HEK293 (cell line): ENCODE measurements around the gene IDH3B.

Experiments
- IKZF3 ChIP-seq: fragments of 450-650 bp; IDR thresholded peaks from 2 replicates; pipeline ENCODE4 v1.5.0; 2018; ENCODE audit warnings: missing biosample characterization, mild to moderate bottlenecking, missing genetic modification characterization, moderate library complexity
- KLF7 ChIP-seq: fragments of 450-650 bp; formaldehyde crosslinking; IDR thresholded peaks from 2 replicates; pipeline ENCODE4 v1.5.1; 2016; ENCODE audit warnings: missing biosample characterization, missing genetic modification characterization, borderline replicate concordance
- KLF8 ChIP-seq: fragments of 450-650 bp; formaldehyde crosslinking; IDR thresholded peaks from 2 replicates; pipeline ENCODE4 v1.5.1; 2016; ENCODE audit warnings: missing biosample characterization, missing genetic modification characterization
- SP2 ChIP-seq: fragments of 450-650 bp; formaldehyde crosslinking; IDR thresholded peaks from 2 replicates; pipeline ENCODE4 v1.5.1; 2016; ENCODE audit warnings: missing biosample characterization, missing genetic modification characterization
- SP7 ChIP-seq: fragments of 450-650 bp; formaldehyde crosslinking; IDR thresholded peaks from 2 replicates; pipeline ENCODE4 v1.5.1; 2016; ENCODE audit warnings: missing biosample characterization, missing genetic modification characterization
- ZBTB21 ChIP-seq: fragments of 450-650 bp; formaldehyde crosslinking; IDR thresholded peaks from 2 replicates; pipeline ENCODE4 v1.5.1; 2017; ENCODE audit warnings: missing biosample characterization, missing genetic modification characterization
- ZBTB48 ChIP-seq: fragments of 450-650 bp; formaldehyde crosslinking; IDR thresholded peaks from 2 replicates; pipeline ENCODE4 v1.5.1; 2016; ENCODE audit warnings: missing biosample characterization, missing genetic modification characterization
- ZBTB8A ChIP-seq: fragments of 450-650 bp; formaldehyde crosslinking; IDR thresholded peaks from 2 replicates; pipeline ENCODE4 v1.5.1; 2016; ENCODE audit warnings: missing biosample characterization, missing genetic modification characterization
- ZEB2 ChIP-seq: fragments of 450-650 bp; formaldehyde crosslinking; IDR thresholded peaks from 2 replicates; pipeline ENCODE4 v1.5.1; 2016; ENCODE audit warnings: missing biosample characterization, missing genetic modification characterization
- ZFP3 ChIP-seq: fragments of 450-650 bp; formaldehyde crosslinking; IDR thresholded peaks from 2 replicates; pipeline ENCODE4 v1.5.1; 2016; ENCODE audit warnings: low read depth, missing biosample characterization, missing genetic modification characterization
- ZNF157 ChIP-seq: fragments of 450-650 bp; formaldehyde crosslinking; IDR thresholded peaks from 2 replicates; pipeline ENCODE4 v1.5.1; 2016; ENCODE audit warnings: missing biosample characterization, missing genetic modification characterization
- ZNF24 ChIP-seq: fragments of 450-650 bp; formaldehyde crosslinking; IDR thresholded peaks from 2 replicates; pipeline ENCODE4 v1.5.1; 2016; ENCODE audit warnings: missing biosample characterization, missing genetic modification characterization
- ZNF266 ChIP-seq: fragments of 450-650 bp; formaldehyde crosslinking; IDR thresholded peaks from 2 replicates; pipeline ENCODE4 v1.5.1; 2016; ENCODE audit warnings: missing biosample characterization, missing genetic modification characterization, low read depth
- ZNF335 ChIP-seq: fragments of 450-650 bp; formaldehyde crosslinking; conservative IDR thresholded peaks from 2 replicates; pipeline ENCODE4 v1.5.1; 2016; ENCODE audit warnings: missing biosample characterization, missing genetic modification characterization
- ZNF350 ChIP-seq: fragments of 450-650 bp; formaldehyde crosslinking; IDR thresholded peaks from 2 replicates; pipeline ENCODE4 v1.5.0; 2017; ENCODE audit warnings: missing biosample characterization, mild to moderate bottlenecking, missing genetic modification characterization
- ZNF548 ChIP-seq: fragments of 450-650 bp; formaldehyde crosslinking; IDR thresholded peaks from 2 replicates; pipeline ENCODE4 v1.5.1; 2016; ENCODE audit warnings: missing biosample characterization, missing genetic modification characterization
- ZNF596 ChIP-seq: fragments of 450-650 bp; IDR thresholded peaks from 2 replicates; pipeline ENCODE4 v1.5.0; 2018; ENCODE audit warnings: missing biosample characterization, mild to moderate bottlenecking, missing genetic modification characterization, moderate library complexity
- ZNF629 ChIP-seq: fragments of 450-650 bp; formaldehyde crosslinking; IDR thresholded peaks from 2 replicates; pipeline ENCODE4 v1.5.1; 2017; ENCODE audit warnings: missing biosample characterization, missing genetic modification characterization
- ZNF654 ChIP-seq: fragments of 450-650 bp; formaldehyde crosslinking; IDR thresholded peaks from 2 replicates; pipeline ENCODE4 v1.5.1; 2016; ENCODE audit warnings: low read depth, missing biosample characterization, missing genetic modification characterization
- ZNF76 ChIP-seq: fragments of 450-650 bp; formaldehyde crosslinking; IDR thresholded peaks from 2 replicates; pipeline ENCODE4; 2016; ENCODE audit warnings: low read depth, missing biosample characterization, missing genetic modification characterization, borderline replicate concordance
- ZXDB ChIP-seq: fragments of 450-650 bp; formaldehyde crosslinking; IDR thresholded peaks from 2 replicates; pipeline ENCODE4 v1.5.1; 2016; ENCODE audit warnings: missing biosample characterization, missing genetic modification characterization
- TF ChIP-seq, protein P1 (sequence below): fragments of 450-650 bp; formaldehyde crosslinking; IDR thresholded peaks from 2 replicates; pipeline ENCODE4 v1.5.1; 2017; ENCODE audit warnings: missing biosample characterization, mild to moderate bottlenecking, missing genetic modification characterization, moderate library complexity
- TF ChIP-seq, protein P2 (sequence below): fragments of 450-650 bp; formaldehyde crosslinking; IDR thresholded peaks from 2 replicates; pipeline ENCODE4 v1.5.1; 2016; ENCODE audit warnings: missing biosample characterization, missing genetic modification characterization
- TF ChIP-seq, protein P3 (sequence below): fragments of 450-650 bp; formaldehyde crosslinking; IDR thresholded peaks from 2 replicates; pipeline ENCODE4 v1.5.1; 2016; ENCODE audit warnings: missing biosample characterization, missing genetic modification characterization, borderline replicate concordance
- TF ChIP-seq, protein P4 (sequence below): fragments of 450-650 bp; formaldehyde crosslinking; IDR thresholded peaks from 2 replicates; pipeline ENCODE4 v1.5.1; 2016; ENCODE audit warnings: missing biosample characterization, missing genetic modification characterization
- TF ChIP-seq, protein P5 (sequence below): fragments of 450-650 bp; formaldehyde crosslinking; IDR thresholded peaks from 2 replicates; pipeline ENCODE4 v1.5.1; 2016; ENCODE audit warnings: missing biosample characterization, missing genetic modification characterization
- TF ChIP-seq, protein P6 (sequence below): IDR thresholded peaks from 2 replicates; pipeline ENCODE4 v1.6.1; 2011; ENCODE audit warnings: mild to moderate bottlenecking, low read depth, low read length, borderline replicate concordance
- TF ChIP-seq, protein P7 (sequence below): fragments of 450-650 bp; formaldehyde crosslinking; IDR thresholded peaks from 2 replicates; pipeline ENCODE4 v1.5.1; 2016; ENCODE audit warnings: missing biosample characterization, missing genetic modification characterization

IDH3B gene

DNA sequence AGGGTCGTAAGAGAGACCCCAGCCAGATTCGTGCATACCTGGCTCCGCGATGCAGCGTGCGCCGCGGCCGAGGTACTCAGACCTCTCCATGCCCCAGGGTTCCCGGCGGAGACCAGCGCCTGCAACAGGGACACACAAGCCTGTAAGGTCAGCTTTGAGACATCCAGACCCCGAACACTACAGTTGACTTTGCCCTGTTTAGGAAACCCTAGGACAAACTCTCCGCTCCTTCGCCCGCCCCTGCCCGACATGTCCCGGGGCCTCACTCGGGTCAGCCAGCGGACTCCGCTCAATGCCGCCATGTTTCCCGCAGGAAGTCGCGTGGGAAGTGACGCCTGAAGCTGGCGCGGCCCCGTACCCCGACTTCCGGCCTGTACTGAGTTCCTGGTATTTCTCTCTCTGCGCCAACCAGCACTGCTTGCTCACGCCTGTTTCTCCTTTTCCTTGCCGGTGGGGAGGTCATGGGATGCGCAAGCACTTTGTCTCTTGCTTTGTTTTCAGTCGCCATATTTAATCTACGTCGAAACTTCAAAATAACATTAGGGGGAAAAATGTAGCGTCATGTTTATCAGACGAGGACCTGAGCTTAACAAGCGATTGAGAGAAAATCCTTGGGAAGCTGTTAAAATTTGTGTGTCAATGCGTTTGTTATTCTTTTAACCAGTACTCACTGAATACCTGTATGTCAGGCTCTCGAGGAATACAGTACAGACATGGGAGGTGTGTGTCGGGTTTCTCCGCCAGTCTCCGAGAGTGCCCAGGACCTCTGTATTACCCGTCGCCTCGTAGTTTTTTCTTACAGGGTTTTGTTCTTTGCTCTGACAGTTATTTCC, at the start of gene IDH3B (continued):
- TF ChIP-seq, protein P1, sequence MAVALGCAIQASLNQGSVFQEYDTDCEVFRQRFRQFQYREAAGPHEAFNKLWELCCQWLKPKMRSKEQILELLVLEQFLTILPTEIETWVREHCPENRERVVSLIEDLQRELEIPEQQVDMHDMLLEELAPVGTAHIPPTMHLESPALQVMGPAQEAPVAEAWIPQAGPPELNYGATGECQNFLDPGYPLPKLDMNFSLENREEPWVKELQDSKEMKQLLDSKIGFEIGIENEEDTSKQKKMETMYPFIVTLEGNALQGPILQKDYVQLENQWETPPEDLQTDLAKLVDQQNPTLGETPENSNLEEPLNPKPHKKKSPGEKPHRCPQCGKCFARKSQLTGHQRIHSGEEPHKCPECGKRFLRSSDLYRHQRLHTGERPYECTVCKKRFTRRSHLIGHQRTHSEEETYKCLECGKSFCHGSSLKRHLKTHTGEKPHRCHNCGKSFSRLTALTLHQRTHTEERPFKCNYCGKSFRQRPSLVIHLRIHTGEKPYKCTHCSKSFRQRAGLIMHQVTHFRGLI (tag by site-specific recombination) = no peak
- TF ChIP-seq, protein P2, sequence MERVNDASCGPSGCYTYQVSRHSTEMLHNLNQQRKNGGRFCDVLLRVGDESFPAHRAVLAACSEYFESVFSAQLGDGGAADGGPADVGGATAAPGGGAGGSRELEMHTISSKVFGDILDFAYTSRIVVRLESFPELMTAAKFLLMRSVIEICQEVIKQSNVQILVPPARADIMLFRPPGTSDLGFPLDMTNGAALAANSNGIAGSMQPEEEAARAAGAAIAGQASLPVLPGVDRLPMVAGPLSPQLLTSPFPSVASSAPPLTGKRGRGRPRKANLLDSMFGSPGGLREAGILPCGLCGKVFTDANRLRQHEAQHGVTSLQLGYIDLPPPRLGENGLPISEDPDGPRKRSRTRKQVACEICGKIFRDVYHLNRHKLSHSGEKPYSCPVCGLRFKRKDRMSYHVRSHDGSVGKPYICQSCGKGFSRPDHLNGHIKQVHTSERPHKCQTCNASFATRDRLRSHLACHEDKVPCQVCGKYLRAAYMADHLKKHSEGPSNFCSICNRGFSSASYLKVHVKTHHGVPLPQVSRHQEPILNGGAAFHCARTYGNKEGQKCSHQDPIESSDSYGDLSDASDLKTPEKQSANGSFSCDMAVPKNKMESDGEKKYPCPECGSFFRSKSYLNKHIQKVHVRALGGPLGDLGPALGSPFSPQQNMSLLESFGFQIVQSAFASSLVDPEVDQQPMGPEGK (tag by site-specific recombination) = no peak
- TF ChIP-seq, protein P3, sequence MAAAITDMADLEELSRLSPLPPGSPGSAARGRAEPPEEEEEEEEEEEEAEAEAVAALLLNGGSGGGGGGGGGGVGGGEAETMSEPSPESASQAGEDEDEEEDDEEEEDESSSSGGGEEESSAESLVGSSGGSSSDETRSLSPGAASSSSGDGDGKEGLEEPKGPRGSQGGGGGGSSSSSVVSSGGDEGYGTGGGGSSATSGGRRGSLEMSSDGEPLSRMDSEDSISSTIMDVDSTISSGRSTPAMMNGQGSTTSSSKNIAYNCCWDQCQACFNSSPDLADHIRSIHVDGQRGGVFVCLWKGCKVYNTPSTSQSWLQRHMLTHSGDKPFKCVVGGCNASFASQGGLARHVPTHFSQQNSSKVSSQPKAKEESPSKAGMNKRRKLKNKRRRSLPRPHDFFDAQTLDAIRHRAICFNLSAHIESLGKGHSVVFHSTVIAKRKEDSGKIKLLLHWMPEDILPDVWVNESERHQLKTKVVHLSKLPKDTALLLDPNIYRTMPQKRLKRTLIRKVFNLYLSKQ (tag by site-specific recombination) = no peak
- TF ChIP-seq ZNF596 (tag by site-specific recombination) (0 out of 2 replicates have a peak, but pooled peaks have one; percentile 28), ZNF350 (tag by site-specific recombination) (no peak), ZFP3 (tag by site-specific recombination) (no peak), KLF8 (tag by site-specific recombination) (peak; percentile 68; the same call in 1 of the 2 replicates), ZNF157 (tag by site-specific recombination) (no peak), ZNF76 (peak; percentile 69), ZNF266 (tag by site-specific recombination) (no peak), ZBTB8A (peak; percentile 55; the same call in 1 of the 2 replicates), ZNF629 (tag by site-specific recombination) (peak; percentile 86), ZBTB21 (tag by site-specific recombination) (peak; percentile 7; the same call in 1 of the 2 replicates), ZNF654 (tag by site-specific recombination) (no peak), ZXDB (tag by site-specific recombination) (peak; percentile 95), ZNF548 (tag by site-specific recombination) (no peak), SP7 (tag by site-specific recombination) (peak; percentile 78), ZEB2 (no peak), KLF7 (tag by site-specific recombination) (no peak), ZNF335 (peak; percentile 77), SP2 (peak; percentile 89), IKZF3 (no peak), ZNF24 (tag by site-specific recombination) (0 out of 2 replicates have a peak, but pooled peaks have one; percentile 29), ZBTB48 (tag by site-specific recombination) (no peak)
- TF ChIP-seq, protein P4, sequence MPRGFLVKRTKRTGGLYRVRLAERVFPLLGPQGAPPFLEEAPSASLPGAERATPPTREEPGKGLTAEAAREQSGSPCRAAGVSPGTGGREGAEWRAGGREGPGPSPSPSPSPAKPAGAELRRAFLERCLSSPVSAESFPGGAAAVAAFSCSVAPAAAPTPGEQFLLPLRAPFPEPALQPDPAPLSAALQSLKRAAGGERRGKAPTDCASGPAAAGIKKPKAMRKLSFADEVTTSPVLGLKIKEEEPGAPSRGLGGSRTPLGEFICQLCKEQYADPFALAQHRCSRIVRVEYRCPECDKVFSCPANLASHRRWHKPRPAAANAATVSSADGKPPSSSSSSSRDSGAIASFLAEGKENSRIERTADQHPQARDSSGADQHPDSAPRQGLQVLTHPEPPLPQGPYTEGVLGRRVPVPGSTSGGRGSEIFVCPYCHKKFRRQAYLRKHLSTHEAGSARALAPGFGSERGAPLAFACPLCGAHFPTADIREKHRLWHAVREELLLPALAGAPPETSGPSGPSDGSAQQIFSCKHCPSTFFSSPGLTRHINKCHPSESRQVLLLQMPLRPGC (tag by site-specific recombination) = no peak; the same call in 1 of the 2 replicates
- TF ChIP-seq, protein P5, sequence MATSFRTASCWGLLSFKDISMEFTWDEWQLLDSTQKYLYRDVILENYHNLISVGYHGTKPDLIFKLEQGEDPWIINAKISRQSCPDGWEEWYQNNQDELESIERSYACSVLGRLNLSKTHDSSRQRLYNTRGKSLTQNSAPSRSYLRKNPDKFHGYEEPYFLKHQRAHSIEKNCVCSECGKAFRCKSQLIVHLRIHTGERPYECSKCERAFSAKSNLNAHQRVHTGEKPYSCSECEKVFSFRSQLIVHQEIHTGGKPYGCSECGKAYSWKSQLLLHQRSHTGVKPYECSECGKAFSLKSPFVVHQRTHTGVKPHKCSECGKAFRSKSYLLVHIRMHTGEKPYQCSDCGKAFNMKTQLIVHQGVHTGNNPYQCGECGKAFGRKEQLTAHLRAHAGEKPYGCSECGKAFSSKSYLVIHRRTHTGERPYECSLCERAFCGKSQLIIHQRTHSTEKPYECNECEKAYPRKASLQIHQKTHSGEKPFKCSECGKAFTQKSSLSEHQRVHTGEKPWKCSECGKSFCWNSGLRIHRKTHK (tag by site-specific recombination) = no peak
- TF ChIP-seq, protein P6, sequence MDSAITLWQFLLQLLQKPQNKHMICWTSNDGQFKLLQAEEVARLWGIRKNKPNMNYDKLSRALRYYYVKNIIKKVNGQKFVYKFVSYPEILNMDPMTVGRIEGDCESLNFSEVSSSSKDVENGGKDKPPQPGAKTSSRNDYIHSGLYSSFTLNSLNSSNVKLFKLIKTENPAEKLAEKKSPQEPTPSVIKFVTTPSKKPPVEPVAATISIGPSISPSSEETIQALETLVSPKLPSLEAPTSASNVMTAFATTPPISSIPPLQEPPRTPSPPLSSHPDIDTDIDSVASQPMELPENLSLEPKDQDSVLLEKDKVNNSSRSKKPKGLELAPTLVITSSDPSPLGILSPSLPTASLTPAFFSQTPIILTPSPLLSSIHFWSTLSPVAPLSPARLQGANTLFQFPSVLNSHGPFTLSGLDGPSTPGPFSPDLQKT = no peak
- TF ChIP-seq, protein P7, sequence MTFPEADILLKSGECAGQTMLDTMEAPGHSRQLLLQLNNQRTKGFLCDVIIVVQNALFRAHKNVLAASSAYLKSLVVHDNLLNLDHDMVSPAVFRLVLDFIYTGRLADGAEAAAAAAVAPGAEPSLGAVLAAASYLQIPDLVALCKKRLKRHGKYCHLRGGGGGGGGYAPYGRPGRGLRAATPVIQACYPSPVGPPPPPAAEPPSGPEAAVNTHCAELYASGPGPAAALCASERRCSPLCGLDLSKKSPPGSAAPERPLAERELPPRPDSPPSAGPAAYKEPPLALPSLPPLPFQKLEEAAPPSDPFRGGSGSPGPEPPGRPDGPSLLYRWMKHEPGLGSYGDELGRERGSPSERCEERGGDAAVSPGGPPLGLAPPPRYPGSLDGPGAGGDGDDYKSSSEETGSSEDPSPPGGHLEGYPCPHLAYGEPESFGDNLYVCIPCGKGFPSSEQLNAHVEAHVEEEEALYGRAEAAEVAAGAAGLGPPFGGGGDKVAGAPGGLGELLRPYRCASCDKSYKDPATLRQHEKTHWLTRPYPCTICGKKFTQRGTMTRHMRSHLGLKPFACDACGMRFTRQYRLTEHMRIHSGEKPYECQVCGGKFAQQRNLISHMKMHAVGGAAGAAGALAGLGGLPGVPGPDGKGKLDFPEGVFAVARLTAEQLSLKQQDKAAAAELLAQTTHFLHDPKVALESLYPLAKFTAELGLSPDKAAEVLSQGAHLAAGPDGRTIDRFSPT (tag by site-specific recombination) = no peak
